Measurements from ENCODE around the gene REEP2.

REEP2 gene

GRCh38 chr5:138444078-138444773, 5.4 kb downstream of the REEP2 start:
- no peak for DNase-seq (ENCODE audit: low spot score)

GRCh38 chr5:138444774-138445546, 6.1 kb downstream of the REEP2 start:
- DNase-seq (ENCODE audit: low spot score) (no peak), ATAC-seq (ENCODE audit: low read depth) (no peak)
- Histone ChIP-seq H3K4me3 (ENCODE audit: severe bottlenecking) (no peak overlapping the region), H3K36me3 (ENCODE audit: low read depth) (no peaks in the 10 kb centered on the region), H3K27ac (ENCODE audit: poor library complexity, severe bottlenecking) (no peak overlapping the region), H3K9me3 (ENCODE audit: severe bottlenecking) (no peaks in the 10 kb centered on the region), H3K4me1 (ENCODE audit: insufficient read depth, poor library complexity, severe bottlenecking) (no peaks in the 10 kb centered on the region), H3K27me3 (ENCODE audit: insufficient read depth, poor library complexity, severe bottlenecking) (no peaks in the 10 kb centered on the region)
- TF ChIP-seq CTCF (IDR thresholded peaks at IDR 0.05; ENCODE audit: poor library complexity, severe bottlenecking): no peak

More at GRCh38 chr5:138444078-138444773, 5.4 kb downstream of the REEP2 start:
- no peak for TF ChIP-seq CTCF (IDR thresholded peaks at IDR 0.05; ENCODE audit: poor library complexity, severe bottlenecking)
- H3K36me3 ChIP-seq (ENCODE audit: low read depth): no peaks in the 10 kb centered on the region
- ATAC-seq (ENCODE audit: low read depth): no peak
- no peak overlapping the region for H3K27ac ChIP-seq (ENCODE audit: poor library complexity, severe bottlenecking)
- H3K4me1 ChIP-seq (ENCODE audit: insufficient read depth, poor library complexity, severe bottlenecking): no peaks in the 10 kb centered on the region
- H3K4me3 ChIP-seq (ENCODE audit: severe bottlenecking): no peak overlapping the region
- H3K27me3 ChIP-seq (ENCODE audit: insufficient read depth, poor library complexity, severe bottlenecking): no peaks in the 10 kb centered on the region
- H3K9me3 ChIP-seq (ENCODE audit: severe bottlenecking): no peaks in the 10 kb centered on the region

- no peaks in the 10 kb centered on the region for H3K4me1 ChIP-seq (ENCODE audit: insufficient read depth, poor library complexity, severe bottlenecking)
- H3K9me3 ChIP-seq (ENCODE audit: severe bottlenecking): no peaks in the 10 kb centered on the region
- no peak for TF ChIP-seq CTCF (IDR thresholded peaks at IDR 0.05; ENCODE audit: poor library complexity, severe bottlenecking)
- H3K36me3 ChIP-seq (ENCODE audit: low read depth): no peaks in the 10 kb centered on the region
- H3K4me3 ChIP-seq (ENCODE audit: severe bottlenecking): no peak overlapping the region
- DNase-seq (ENCODE audit: low spot score) (no peak), ATAC-seq (ENCODE audit: low read depth) (no peak)
- H3K27me3 ChIP-seq (ENCODE audit: insufficient read depth, poor library complexity, severe bottlenecking): no peaks in the 10 kb centered on the region
- no peak overlapping the region for H3K27ac ChIP-seq (ENCODE audit: poor library complexity, severe bottlenecking)
These were observed 6.9 kb downstream of the REEP2 start for GRCh38 chr5:138445547-138446271.

GRCh38 chr5:138448070-138448469, 9.2 kb downstream of the REEP2 start:
- Histone ChIP-seq H3K9me3 (ENCODE audit: severe bottlenecking) (no peaks in the 10 kb centered on the region), H3K4me3 (ENCODE audit: severe bottlenecking) (no peak overlapping the region), H3K27me3 (ENCODE audit: insufficient read depth, poor library complexity, severe bottlenecking) (no peaks in the 10 kb centered on the region), H3K36me3 (ENCODE audit: low read depth) (no peaks in the 10 kb centered on the region), H3K27ac (ENCODE audit: poor library complexity, severe bottlenecking) (no peak overlapping the region), H3K4me1 (ENCODE audit: insufficient read depth, poor library complexity, severe bottlenecking) (no peaks in the 10 kb centered on the region)
- DNase-seq (ENCODE audit: low spot score) (no peak), ATAC-seq (ENCODE audit: low read depth) (no peak)
- no peak for TF ChIP-seq CTCF (IDR thresholded peaks at IDR 0.05; ENCODE audit: poor library complexity, severe bottlenecking)
